ENCODE results near the gene NLRP14.

NLRP14 gene

DNA sequence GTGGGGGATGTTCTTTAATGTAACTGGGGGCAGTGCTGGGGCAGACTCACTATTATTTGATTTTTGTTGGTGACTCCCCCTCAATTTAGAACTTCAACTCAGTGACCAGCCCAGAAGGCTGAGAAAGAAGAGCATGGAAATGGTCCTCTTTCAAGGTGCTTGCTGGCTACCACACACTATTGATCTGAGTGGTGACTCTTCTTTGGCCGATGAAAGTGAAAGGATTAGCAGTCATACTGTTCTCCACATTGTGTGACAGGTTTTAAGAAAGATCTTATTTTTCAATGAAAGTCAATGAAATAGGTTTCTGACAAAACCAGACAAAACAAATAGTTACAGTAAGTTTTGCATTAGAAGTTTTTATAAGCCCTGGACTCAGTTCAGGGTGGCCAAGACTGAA is 29.9 kb downstream of the NLRP14 start:
- FAIRE-seq (no peak), DNase-seq (ENCODE audit: low spot score) (no peak)

- no peak for DNase-seq (ENCODE audit: low spot score)
These were observed 36.7 kb downstream of the NLRP14 start for GRCh38 chr11:7056828-7057513.

DNA sequence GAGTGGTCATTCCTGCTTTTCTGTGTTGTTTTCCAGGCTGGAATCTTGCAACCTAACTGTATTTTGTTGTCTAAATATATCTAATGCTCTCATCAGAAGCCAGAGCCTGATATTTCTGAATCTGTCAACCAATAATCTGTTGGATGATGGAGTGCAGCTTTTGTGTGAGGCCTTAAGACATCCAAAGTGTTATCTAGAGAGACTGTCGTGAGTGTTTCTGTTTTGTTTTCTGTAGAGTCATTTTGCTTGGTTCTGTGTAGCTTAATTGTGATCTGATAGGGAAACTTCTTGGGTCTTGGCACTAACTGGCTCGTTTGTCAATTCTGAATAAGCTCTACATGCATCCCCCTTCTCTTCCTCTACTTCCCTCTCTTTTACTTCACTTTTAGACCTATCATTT is 37.4 kb downstream of the NLRP14 start:
- no peak for FAIRE-seq
- no peak for DNase-seq (ENCODE audit: low spot score)

More at GRCh38 chr11:7056828-7057513, 36.7 kb downstream of the NLRP14 start:
- no peak for FAIRE-seq

DNA sequence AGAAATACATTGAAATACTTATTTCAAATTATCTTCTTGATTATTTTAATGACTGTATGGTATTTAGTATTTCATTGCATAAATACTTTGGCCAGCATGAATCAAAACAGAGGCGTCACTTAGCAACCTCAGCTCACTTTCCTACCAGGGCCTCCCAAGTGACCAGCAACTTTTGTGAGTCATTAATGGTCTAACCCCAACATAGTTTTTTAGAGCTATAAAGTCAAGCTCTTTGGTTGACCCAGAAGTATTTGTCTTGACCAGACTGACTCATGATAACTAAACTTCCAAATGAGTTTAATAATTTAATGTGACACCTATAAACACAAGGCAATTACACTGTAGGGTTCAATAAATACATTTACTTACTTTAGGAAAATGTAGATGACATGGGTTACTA is 40.6 kb downstream of the NLRP14 start:
- FAIRE-seq (no peak), DNase-seq (ENCODE audit: low spot score) (no peak)

DNA sequence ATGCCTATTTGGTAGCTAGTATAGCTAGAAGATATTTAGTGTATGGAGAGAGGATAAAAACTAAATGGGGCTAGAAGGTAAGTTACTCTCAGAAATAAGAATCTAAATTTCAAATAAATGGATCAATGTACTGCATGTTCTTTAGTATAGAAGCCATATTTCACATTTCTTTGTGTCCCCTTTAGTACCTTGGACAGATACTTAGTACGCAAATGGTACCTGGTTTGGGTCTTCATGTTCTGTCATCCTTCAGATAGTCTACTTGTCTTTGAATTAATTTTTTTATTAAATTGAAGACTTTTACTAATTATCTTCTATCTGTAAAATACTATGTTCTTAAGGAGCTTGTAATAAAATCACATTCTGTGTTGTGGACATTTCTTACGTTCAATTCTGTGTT is 42.3 kb downstream of the NLRP14 start:
- DNase-seq (ENCODE audit: low spot score): no peak

DNA sequence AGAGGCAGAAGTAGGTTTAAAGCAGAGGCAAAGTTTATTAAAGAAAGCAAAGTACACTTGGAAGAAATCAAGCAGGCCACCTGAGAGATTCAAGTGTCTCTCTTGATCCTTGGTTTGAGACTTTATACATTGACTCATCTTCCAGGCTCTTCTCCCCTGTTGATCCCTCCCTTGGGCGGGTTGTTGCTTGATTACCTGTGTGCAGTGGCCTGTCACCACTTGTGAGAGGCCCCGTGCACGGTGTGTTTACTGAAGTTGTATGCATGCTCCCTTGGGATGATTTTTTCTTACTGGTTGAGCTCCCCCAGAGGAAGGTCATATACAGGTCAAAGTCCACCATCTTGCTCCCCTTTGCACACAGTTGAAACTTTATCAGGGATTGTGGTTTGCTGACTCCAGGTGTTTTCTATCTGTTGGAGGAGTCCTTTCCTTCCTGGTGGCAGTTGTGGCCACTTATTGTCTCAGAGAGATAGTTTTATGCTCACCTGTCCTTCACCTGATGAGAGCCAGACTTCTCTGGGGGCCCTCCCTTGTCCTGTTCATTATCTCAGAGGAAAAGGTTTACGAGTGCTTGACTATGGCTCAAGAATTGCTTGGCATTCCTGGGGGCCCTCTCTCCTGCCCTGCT is 52.2 kb downstream of the NLRP14 start:
- no peak for DNase-seq (ENCODE audit: low spot score)
- no peak for FAIRE-seq

More for the DNA sequence above, 42.3 kb downstream of the NLRP14 start:
- no peak for FAIRE-seq

DNA sequence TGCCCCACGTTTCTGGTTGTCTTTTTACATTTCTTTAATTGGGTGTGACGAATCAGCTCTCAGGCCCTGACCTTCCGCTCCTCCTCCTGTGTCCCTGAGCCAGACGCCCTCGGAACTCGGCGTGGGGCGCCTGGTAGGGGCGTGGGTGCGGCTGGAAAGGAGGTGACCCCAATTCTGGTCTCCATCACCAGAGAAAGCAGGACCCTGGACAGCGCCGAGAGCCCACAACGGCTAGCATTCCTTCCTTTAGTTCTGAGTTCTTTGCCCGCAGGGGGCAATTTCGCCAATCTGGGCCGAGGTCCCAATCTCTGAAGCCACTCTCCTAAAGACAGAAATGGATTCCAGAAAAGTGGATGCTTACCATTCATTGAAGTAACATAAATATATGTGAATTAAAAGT is 56.8 kb downstream of the NLRP14 start:
- DNase-seq (ENCODE audit: low spot score) (peak; percentile 38), FAIRE-seq (no peak)

- FAIRE-seq: no peak
- DNase-seq (ENCODE audit: low spot score): no peak
These were observed 59.4 kb downstream of the NLRP14 start for GRCh38 chr11:7079545-7080135.

DNA sequence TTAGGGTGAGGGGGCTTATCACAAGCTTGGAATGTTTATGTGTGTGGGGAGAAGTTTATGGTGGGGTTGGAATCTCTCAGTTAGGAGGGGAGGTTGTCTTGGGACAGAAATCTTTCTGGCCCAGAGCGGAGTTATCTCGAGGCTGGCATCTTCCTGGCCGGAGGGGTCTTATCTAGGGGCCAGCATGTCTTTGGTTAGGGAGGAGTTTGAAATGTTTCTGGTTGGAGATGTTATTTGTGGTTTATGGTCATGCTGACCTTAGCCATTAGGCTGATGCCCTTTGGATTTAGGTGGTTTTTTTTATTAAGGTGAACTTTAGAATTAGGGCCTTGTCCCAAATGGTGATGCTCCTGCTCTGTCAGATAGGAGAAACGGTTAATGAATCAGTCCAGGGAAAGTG is 60.6 kb downstream of the NLRP14 start:
- FAIRE-seq (no peak), DNase-seq (ENCODE audit: low spot score) (no peak)

DNA sequence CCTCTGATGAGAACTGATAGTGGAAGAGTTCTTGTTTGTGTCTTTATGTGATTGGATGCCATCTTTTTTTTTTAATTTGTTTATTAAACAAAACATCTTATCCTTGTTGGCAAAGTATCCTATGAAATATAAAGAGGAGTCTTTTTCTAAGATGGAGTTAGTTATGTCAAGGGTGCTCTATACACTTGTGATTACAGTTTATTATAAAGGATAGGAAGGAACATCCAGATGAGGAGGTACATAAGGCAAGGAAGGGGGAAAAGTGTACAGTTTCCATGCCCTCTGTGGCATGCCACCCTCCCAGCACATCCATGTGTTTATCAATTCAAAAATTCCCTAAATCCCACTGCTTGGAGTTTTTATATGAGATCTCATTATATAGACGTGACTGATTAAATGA is 61.2 kb downstream of the NLRP14 start:
- DNase-seq (ENCODE audit: low spot score): no peak
- no peak for FAIRE-seq

DNA sequence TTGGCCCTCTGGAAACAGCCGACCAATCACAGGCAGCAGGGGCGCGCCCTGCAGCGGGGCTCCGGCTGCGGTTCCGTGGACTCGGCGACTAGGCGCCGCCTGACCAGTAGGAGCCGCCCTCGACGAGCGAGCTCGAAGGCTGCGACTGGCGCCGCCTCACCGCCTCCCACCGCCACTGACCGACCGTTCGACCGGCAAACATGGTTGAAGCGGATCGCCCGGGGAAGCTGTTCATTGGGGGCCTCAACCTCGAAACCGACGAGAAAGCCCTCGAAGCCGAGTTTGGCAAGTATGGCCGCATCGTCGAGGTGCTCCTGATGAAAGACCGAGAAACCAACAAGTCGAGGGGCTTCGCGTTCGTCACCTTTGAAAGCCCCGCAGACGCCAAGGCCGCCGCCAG is 68.6 kb downstream of the NLRP14 start, which contains the start of gene RBMXL2:
RBMXL2 (plus strand) TSS at position 78 of the 400 bp plus-strand sequence; CDS start at position 201, 123 bp downstream.
- FAIRE-seq: no peak
- DNase-seq (ENCODE audit: low spot score): no peak

- DNase-seq (ENCODE audit: low spot score) (no peak), FAIRE-seq (no peak)
These were observed 69.3 kb downstream of the NLRP14 start for GRCh38 chr11:7089328-7090251.

- peak; percentile 58 for DNase-seq (ENCODE audit: low spot score)
- no peak for FAIRE-seq
These were observed 78.1 kb downstream of the NLRP14 start for GRCh38 chr11:7098235-7098832.

DNA sequence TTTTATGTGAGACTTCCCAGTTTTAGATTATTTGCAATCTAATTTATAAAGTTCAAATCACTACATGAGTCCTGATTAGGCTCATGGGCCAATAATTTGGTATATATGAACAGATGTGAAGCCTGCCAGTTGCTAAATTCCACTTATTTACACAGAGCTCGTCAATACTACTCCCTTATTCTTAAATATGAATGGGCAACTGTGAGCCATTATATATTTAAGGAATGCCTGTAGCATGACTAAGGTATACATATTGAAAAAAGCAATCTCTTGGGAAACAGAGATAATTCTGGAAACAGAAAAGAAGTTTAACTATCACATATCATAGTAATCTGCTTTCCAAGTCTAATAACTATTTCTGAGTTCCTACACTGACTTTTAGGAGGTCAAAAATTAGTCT is 95.5 kb downstream of the NLRP14 start:
- FAIRE-seq (no peak), DNase-seq (ENCODE audit: low spot score) (no peak)

GRCh38 chr11:7116370-7116769 is 96.1 kb downstream of the NLRP14 start:
- FAIRE-seq (no peak), DNase-seq (ENCODE audit: low spot score) (no peak)

All from urothelium cell line (cell line).